Pancreas (tissue), 10 donors: Measurements from ENCODE around the gene NME8. TPM values are rescaled to one million over a fixed set of nuclear protein-coding genes. Genes with fewer than 3 reads are reported as not detected.

Experiments used
- ATAC-seq, 4 donors: fragments of 200-7000 bp; cut with Tn5 transposase; one replicate each; pipeline versions ENCODE4 v1.8.0 to v1.9.1; 2020; ENCODE audit warnings: mild to moderate bottlenecking in 4 of 4, moderate library complexity in 4 of 4
- DNase-seq, 6 donors: peaks; one replicate each; pipeline ENCODE4 v3.0.0-alpha.2; 2020
- FAIRE-seq: peaks from 2 replicates; lab custom pipeline; 2012; peaks lifted over from hg19 to GRCh38; lab: Jason Lieb, UNC
- H3K27ac ChIP-seq, 4 donors: fragments of 200-600 bp; sonication (generic); 1 replicate in 3 of 4; 2 replicates in 1 of 4; pipeline versions ENCODE4 v1.5.0 to v1.8.0; 2020
- H3K27me3 ChIP-seq, 4 donors: fragments of 200-600 bp; one replicate each; pipeline ENCODE4 v1.8.0; 2021
- H3K36me3 ChIP-seq, 3 donors: fragments of 200-600 bp; sonication (generic) in 1 of 3; one replicate each; pipeline versions ENCODE4 v1.5.0 to v1.8.0; 2020 to 2021
- H3K4me1 ChIP-seq, 3 donors: fragments of 200-600 bp; one replicate each; pipeline ENCODE4 v1.8.0; 2021
- H3K4me3 ChIP-seq, 4 donors: fragments of 200-600 bp; sonication (generic) in 2 of 4; one replicate each; pipeline versions ENCODE4 v1.5.0 to v1.8.0; 2020 to 2021
- H3K9me3 ChIP-seq, 4 donors: fragments of 200-600 bp; one replicate each; pipeline ENCODE4 v1.8.0; 2021
- WGBS, 2 donors: extraction: QIAGEN DNeasy Blood & Tissue Kit; methylation state at CpG; one replicate each; pipeline ENCODE4 v1.1.7; 2013; 5-methylcytosine and 5-hydroxymethylcytosine counted together
- intact Hi-C, 3 donors: fragments of 100-400 bp; cut with DNase I; formaldehyde crosslinking; loops; one replicate each; pipeline versions ENCODE4 v1.11.1 to v1.14.2; 2022
- polyA plus RNA-seq, 2 donors: library from polyadenylated mRNA; stranded (reverse); fragments of 200-250 nt; gene quantifications; one replicate each; pipeline ENCODE4 v1.2.3, GENCODE V29; 2013
- total RNA-seq, 6 donors: library from RNA; stranded (reverse); fragmentation: NEBNext Ultra II Directional in 4 of 6; extraction: Animal tissue kit (Norgen Biotek cat#: 25700) in 4 of 6; gene quantifications; one replicate each; pipeline versions ENCODE4 v1.2.1 to v1.2.4, GENCODE V29; 2021 to 2023
- TF ChIP-seq, protein P1 (sequence below), 4 donors: fragments of 200-600 bp; sonication (generic) in 3 of 4; IDR thresholded peaks; one replicate each; pipeline versions ENCODE4 v1.5.0 to v1.8.0; 2021; ENCODE audit warnings: antibody characterized with exemption in 4 of 4
- donor health status: healthy with polysubstance abuse.
- donor health status: DM: no; HTN: no; CAD: no; lungs with moderate emphysema.
- donor health status: DM: no; HTN: no; CAD: no.
- donor health status: control.
- donor health status: control.
- donor health status: Bipolar disorder and iron deficiency.
- donor health status: DM: yes; HTN: yes; CAD: no.
- donor health status: DM: no; HTN: no; CAD: no.
- donor health status: DM: no; HTN: no; CAD: no.
- donor health status: DM: yes; HTN: yes; CAD: no.

NME8 gene
- total and polyA plus RNA-seq, 8 donors, result not detected

DNA sequence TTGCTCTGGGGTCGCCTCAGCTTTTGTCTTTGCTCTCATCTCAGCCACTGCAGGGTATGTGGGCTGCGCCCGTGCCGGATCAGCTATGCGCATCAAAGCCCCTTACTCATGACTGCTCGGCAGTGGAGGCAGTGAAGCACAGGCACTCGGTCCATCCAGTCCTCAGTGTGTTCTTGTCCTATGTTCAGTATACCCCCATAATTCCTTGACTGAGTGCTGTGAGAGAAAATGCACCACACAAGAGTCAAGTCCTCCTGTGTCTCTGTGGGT lies 99.5 kb downstream of the NME8 start:
- ATAC-seq (no peak), DNase-seq (no peak), FAIRE-seq (no peak)
- TF ChIP-seq, protein P1, sequence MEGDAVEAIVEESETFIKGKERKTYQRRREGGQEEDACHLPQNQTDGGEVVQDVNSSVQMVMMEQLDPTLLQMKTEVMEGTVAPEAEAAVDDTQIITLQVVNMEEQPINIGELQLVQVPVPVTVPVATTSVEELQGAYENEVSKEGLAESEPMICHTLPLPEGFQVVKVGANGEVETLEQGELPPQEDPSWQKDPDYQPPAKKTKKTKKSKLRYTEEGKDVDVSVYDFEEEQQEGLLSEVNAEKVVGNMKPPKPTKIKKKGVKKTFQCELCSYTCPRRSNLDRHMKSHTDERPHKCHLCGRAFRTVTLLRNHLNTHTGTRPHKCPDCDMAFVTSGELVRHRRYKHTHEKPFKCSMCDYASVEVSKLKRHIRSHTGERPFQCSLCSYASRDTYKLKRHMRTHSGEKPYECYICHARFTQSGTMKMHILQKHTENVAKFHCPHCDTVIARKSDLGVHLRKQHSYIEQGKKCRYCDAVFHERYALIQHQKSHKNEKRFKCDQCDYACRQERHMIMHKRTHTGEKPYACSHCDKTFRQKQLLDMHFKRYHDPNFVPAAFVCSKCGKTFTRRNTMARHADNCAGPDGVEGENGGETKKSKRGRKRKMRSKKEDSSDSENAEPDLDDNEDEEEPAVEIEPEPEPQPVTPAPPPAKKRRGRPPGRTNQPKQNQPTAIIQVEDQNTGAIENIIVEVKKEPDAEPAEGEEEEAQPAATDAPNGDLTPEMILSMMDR (IDR thresholded peaks at IDR 0.05), result no peak
- H3K27ac ChIP-seq, result no peak overlapping the region
- WGBS, 2 donors, result 97 to 98% methylated on average over 7 of the region's 7 CpGs
- H3K4me3 ChIP-seq, result no peak overlapping the region
- no peaks in the 10 kb centered on the region for H3K36me3 ChIP-seq
- H3K27me3 ChIP-seq, result no peaks in the 10 kb centered on the region
- H3K9me3 ChIP-seq, result no peaks in the 10 kb centered on the region
- intact Hi-C loops, result no loop called here
- H3K4me1 ChIP-seq, result peaks cover 4 to 13% (median 9%) of the 10 kb centered on the region in 3 donors

Other genes with a start within 250 kb of the NME8 start
- 1 to 10 TPM in 2 of 6 donors, under 1 TPM in 2, not detected in 2; 0.32 to 1.6 (median 0.78) TPM for gene GPR141, start 164.8 kb upstream of the NME8 start, total RNA-seq
- gene GPR141, start 164.8 kb upstream of the NME8 start, polyA plus RNA-seq, result not detected
- 10 to 100 TPM in 2 of 6 donors, 1 to 10 TPM in 1, under 1 TPM in 3; 0.47 to 21.3 (median 1.5) TPM for gene SFRP4, start 68.2 kb downstream of the NME8 start, total RNA-seq
- 1 to 10 TPM in 1 of 2 donors, under 1 TPM in 1; 0.59 to 1.3 TPM for gene SFRP4, start 68.2 kb downstream of the NME8 start, polyA plus RNA-seq
- 10 to 100 TPM in 2 of 6 donors, 1 to 10 TPM in 4; 6.3 to 12.3 (median 8.7) TPM for gene EPDR1, start 72.0 kb downstream of the NME8 start, total RNA-seq
- 1 to 10 TPM; 2.4 to 5.1 TPM for gene EPDR1, start 72.0 kb downstream of the NME8 start, polyA plus RNA-seq